Spinal cord (tissue), 10 donors: ENCODE measurements around the gene EPN3. TPM values are rescaled to one million over a fixed set of nuclear protein-coding genes. Genes with fewer than 3 reads are reported as not detected.

Source experiments
- DNase-seq, 6 donors: peaks; one replicate each; pipeline versions ENCODE4 v3.0.0 to v3.0.0-alpha.2; 2013 to 2015; ENCODE audit warnings: low spot score in 6 of 6, low read depth in 4 of 6
- H3K27ac ChIP-seq: one replicate; pipeline ENCODE4 v1.5.1; 2013; ENCODE audit warnings: low read depth, low read length, control low read depth
- H3K27me3 ChIP-seq: one replicate; pipeline ENCODE4 v1.6.1; 2013; ENCODE audit warnings: low read length; ENCODE audit not compliant: control insufficient read depth, insufficient read depth
- H3K36me3 ChIP-seq: one replicate; pipeline ENCODE4 v1.6.1; 2013; ENCODE audit warnings: low read length; ENCODE audit not compliant: control insufficient read depth, insufficient read depth
- H3K4me1 ChIP-seq: one replicate; pipeline ENCODE4 v1.6.1; 2013; ENCODE audit warnings: low read length; ENCODE audit not compliant: control insufficient read depth, insufficient read depth
- H3K4me3 ChIP-seq: one replicate; pipeline ENCODE4 v1.5.1; 2013; ENCODE audit warnings: low read depth, low read length, control low read depth
- H3K9me3 ChIP-seq: one replicate; pipeline ENCODE4 v1.6.1; 2013; ENCODE audit warnings: low read length; ENCODE audit not compliant: control insufficient read depth, insufficient read depth
- WGBS: methylation state at CpG from one replicate; pipeline ENCODE4 v1.1.5; 2013; ENCODE audit warnings: missing lambda C conversion rate; ENCODE audit not compliant: insufficient coverage; 5-methylcytosine and 5-hydroxymethylcytosine counted together
- polyA plus RNA-seq, 2 donors: library from polyadenylated mRNA; unstranded; fragments of 120-200 nt; gene quantifications; one replicate each; pipeline ENCODE4 v1.2.1, GENCODE V29; 2013; ENCODE audit not compliant: insufficient read length in 2 of 2
- total RNA-seq, 2 donors: library from RNA; depleted of rRNA in 1 of 2; stranded (reverse); fragments of 120-200 nt in 1 of 2; fragments of >200 nt in 1 of 2; gene quantifications; one replicate each; pipeline versions ENCODE4 v1.2.3 to v1.2.4, GENCODE V29; 2013 to 2014
- donor health status: healthy.

The EPN3 gene
- total and polyA plus RNA-seq, 4 donors = 0.39 to 3.7 (median 1.5) TPM

GRCh38 chr17:50561746-50562141 is 29.2 kb downstream of the EPN3 start:
- no peaks in the 10 kb centered on the region for H3K9me3 ChIP-seq
- peak in 1 of 6 donors; percentile 32 for DNase-seq
- peaks cover 5% of the 10 kb centered on the region for H3K36me3 ChIP-seq
- H3K27ac ChIP-seq = no peak overlapping the region
- peak overlapping the region; percentile 54 for H3K4me3 ChIP-seq
- 0% methylated on average over 6 of the region's 27 CpGs for WGBS
- peaks cover 45% of the 10 kb centered on the region for H3K27me3 ChIP-seq
- H3K4me1 ChIP-seq = peaks cover 85% of the 10 kb centered on the region

- Histone ChIP-seq H3K9me3 (no peaks in the 10 kb centered on the region), H3K4me1 (peaks cover 85% of the 10 kb centered on the region), H3K27ac (peak overlapping the region; percentile 52), H3K4me3 (peak overlapping the region; percentile 54), H3K36me3 (no peaks in the 10 kb centered on the region), H3K27me3 (peaks cover 44% of the 10 kb centered on the region)
- peak in 1 of 6 donors; percentile 56 for DNase-seq
- WGBS = 15% methylated on average over 18 of the region's 22 CpGs
Measured at GRCh38 chr17:50562242-50563091, 29.9 kb downstream of the EPN3 start.

- Histone ChIP-seq H3K9me3 (no peaks in the 10 kb centered on the region), H3K36me3 (no peaks in the 10 kb centered on the region), H3K4me1 (peaks cover 88% of the 10 kb centered on the region), H3K27ac (peak overlapping the region; percentile 52), H3K4me3 (peak overlapping the region; percentile 54), H3K27me3 (peaks cover 43% of the 10 kb centered on the region)
- peak in 1 of 6 donors; percentile 75 for DNase-seq
- no CpG with 5 or more reads among the region's 4 CpGs for WGBS
Measured at GRCh38 chr17:50563092-50563511, 30.6 kb downstream of the EPN3 start.

DNA sequence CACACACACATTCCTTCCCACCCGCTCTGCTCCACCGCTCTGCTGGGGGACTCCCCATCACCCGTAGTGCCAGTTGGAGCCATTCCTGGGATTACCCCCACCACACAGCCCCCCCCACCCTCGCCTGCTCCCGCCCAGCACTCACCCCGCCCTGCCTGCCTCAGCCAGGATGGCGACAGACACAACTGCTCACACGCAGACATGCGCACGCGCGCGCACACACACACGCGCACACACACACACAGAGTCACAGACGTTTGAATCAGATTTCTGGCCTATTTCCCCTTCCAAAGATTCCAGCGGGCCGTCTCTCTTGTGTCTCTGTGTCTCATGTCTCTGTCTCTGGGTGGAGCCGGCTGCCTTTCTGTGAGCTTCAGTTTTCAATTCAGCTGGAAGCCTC is 32.4 kb downstream of the EPN3 start:
- peaks cover 31% of the 10 kb centered on the region for H3K27me3 ChIP-seq
- H3K27ac ChIP-seq = peak overlapping the region; percentile 87
- no peaks in the 10 kb centered on the region for H3K9me3 ChIP-seq
- WGBS = 12% methylated on average over 3 of the region's 19 CpGs
- no peak overlapping the region for H3K4me3 ChIP-seq
- H3K4me1 ChIP-seq = peaks cover 77% of the 10 kb centered on the region
- H3K36me3 ChIP-seq = peaks cover 13% of the 10 kb centered on the region
- peak in 2 of 6 donors; percentile 82 to 93 for DNase-seq

- Histone ChIP-seq H3K27me3 (peaks cover 26% of the 10 kb centered on the region), H3K4me1 (peaks cover 79% of the 10 kb centered on the region), H3K36me3 (peaks cover 17% of the 10 kb centered on the region), H3K27ac (peak overlapping the region; percentile 87), H3K4me3 (no peak overlapping the region), H3K9me3 (no peaks in the 10 kb centered on the region)
- 17% methylated on average over 2 of the region's 10 CpGs for WGBS
- peak in 5 of 6 donors; percentile 78 to 99 (median 89) for DNase-seq
Measured at GRCh38 chr17:50565402-50566350, 33.1 kb downstream of the EPN3 start.

- Histone ChIP-seq H3K9me3 (no peaks in the 10 kb centered on the region), H3K27me3 (peaks cover 18% of the 10 kb centered on the region), H3K27ac (no peak overlapping the region), H3K4me1 (peaks cover 75% of the 10 kb centered on the region), H3K4me3 (no peak overlapping the region), H3K36me3 (peaks cover 22% of the 10 kb centered on the region)
- no peak for DNase-seq
- no CpG with 5 or more reads among the region's 2 CpGs for WGBS
Measured at GRCh38 chr17:50566886-50567285, 34.4 kb downstream of the EPN3 start.

- Histone ChIP-seq H3K27ac (no peak overlapping the region), H3K4me1 (peaks cover 58% of the 10 kb centered on the region), H3K4me3 (no peak overlapping the region), H3K36me3 (peaks cover 33% of the 10 kb centered on the region), H3K9me3 (no peaks in the 10 kb centered on the region), H3K27me3 (peaks cover 2% of the 10 kb centered on the region)
- WGBS = 90% methylated on average over 5 of the region's 12 CpGs
- DNase-seq = no peak
Measured at GRCh38 chr17:50568659-50569058, 36.1 kb downstream of the EPN3 start.

DNA sequence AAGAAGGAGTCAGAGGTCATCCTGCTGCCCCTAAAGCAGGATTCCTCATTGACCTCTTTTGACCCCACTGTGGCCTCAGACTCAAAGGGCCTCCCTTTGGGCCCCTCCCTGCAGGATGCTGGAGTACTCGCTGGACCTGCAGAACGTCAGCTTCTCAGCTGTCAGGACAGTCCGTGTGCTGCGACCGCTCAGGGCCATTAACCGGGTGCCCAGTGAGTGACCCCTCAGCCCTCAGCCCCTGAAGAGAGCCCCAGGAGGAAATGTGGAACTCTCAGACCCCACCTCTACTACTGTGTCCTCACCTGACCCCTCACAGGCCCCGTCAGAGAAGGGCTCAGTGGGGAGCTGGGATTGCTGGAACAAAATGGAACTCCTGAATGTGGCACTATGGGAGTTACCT is 37.1 kb downstream of the EPN3 start:
- peaks cover 41% of the 10 kb centered on the region for H3K36me3 ChIP-seq
- no peaks in the 10 kb centered on the region for H3K9me3 ChIP-seq
- no peaks in the 10 kb centered on the region for H3K27me3 ChIP-seq
- DNase-seq = no peak
- H3K4me1 ChIP-seq = peaks cover 49% of the 10 kb centered on the region
- H3K27ac ChIP-seq = no peak overlapping the region
- H3K4me3 ChIP-seq = no peak overlapping the region
- WGBS = 74% methylated on average over 7 of the region's 7 CpGs

DNA sequence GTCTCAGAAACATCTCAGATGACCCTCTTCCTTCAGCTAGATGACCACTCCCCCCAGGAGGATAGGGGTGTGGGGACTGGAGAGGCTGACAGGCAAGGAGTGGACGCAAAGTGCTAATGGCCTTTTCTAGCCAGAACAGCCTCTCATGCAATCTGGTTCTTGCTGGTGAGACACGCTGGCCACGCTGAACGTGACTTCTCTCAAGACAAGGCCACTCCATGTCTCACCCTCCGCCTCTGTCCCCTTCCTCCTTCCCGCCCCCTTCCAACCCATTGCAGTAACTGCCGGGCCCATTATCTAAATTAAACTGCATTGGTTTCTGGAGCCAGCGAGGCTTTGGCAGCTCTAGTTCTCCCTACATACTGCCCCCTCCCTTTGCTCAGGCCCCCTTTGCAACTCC is 37.5 kb downstream of the EPN3 start:
- H3K9me3 ChIP-seq = no peaks in the 10 kb centered on the region
- DNase-seq = peak in 1 of 6 donors; percentile 56
- no peaks in the 10 kb centered on the region for H3K27me3 ChIP-seq
- H3K4me3 ChIP-seq = no peak overlapping the region
- H3K36me3 ChIP-seq = peaks cover 43% of the 10 kb centered on the region
- 61% methylated on average over 6 of the region's 8 CpGs for WGBS
- H3K27ac ChIP-seq = no peak overlapping the region
- peaks cover 44% of the 10 kb centered on the region for H3K4me1 ChIP-seq
